Measurements from ENCODE around the gene ACHE. TPM values are rescaled to one million over a fixed set of nuclear protein-coding genes. Genes with fewer than 3 reads are reported as not detected.

Gene ACHE
- polyA plus RNA-seq, 1 of the 3 experiments (the other 2 are of a cell fraction): 1.8 TPM

GRCh38 chr7:100908512-100908911, 12.8 kb upstream of the ACHE start:
- H3K9me2 ChIP-seq: no peaks in the 10 kb centered on the region
- CTCF ChIA-PET: interaction anchor here (1.0 to 1.6 kb wide), 2 partner anchors 10 to 14 kb away, joined by 3 to 4 read pairs; no protein-coding TSS in a partner anchor
- no peaks in the 10 kb centered on the region for H3K79me2 ChIP-seq (ENCODE audit: insufficient read depth)
- no peak overlapping the region for H3K4me3 ChIP-seq (ENCODE audit: low read depth in 2 of 2, low read length in 1 of 2)
- POLR2A ChIA-PET: no interaction called here
- no peaks in the 10 kb centered on the region for H3F3A ChIP-seq (replicated peaks; ENCODE audit: insufficient read depth)
- no peak for TF ChIP-seq CTCF (IDR thresholded peaks at IDR 0.05)
- TF ChIP-seq GATA2 (CRISPR knock-in tag; IDR thresholded peaks at IDR 0.05): no peak
- no peak for TF ChIP-seq REST (IDR thresholded peaks at IDR 0.05; ENCODE audit: low read depth, low read length)
- TF ChIP-seq USF1 (IDR thresholded peaks at IDR 0.05; ENCODE audit: borderline replicate concordance, low read depth): no peak
- TF ChIP-seq POLR2AphosphoS5 (IDR thresholded peaks at IDR 0.05; ENCODE audit: low read depth, low read length): no peak
- TF ChIP-seq YY1 (IDR thresholded peaks at IDR 0.05; ENCODE audit: low read depth): no peak
- TF ChIP-seq JUND (IDR thresholded peaks at IDR 0.05): no peak
- no peak for TF ChIP-seq MEF2A (IDR thresholded peaks at IDR 0.05; ENCODE audit: borderline replicate concordance, low read depth)
- no peaks in the 10 kb centered on the region for H4K20me1 ChIP-seq (ENCODE audit: insufficient read depth)
- no peak overlapping the region for H3K4me2 ChIP-seq
- H2AFZ ChIP-seq (ENCODE audit: low read depth): no peak overlapping the region
- H3K4me1 ChIP-seq (ENCODE audit: control insufficient read depth in 1 of 2, insufficient read depth in 2 of 2, low read depth in 1 of 2, low read length in 1 of 2): no peaks in the 10 kb centered on the region
- no peaks in the 10 kb centered on the region for H3K36me3 ChIP-seq (replicated peaks in 1 of 2; ENCODE audit: control insufficient read depth in 1 of 2, insufficient read depth in 2 of 2, low read length in 1 of 2)
- no peak overlapping the region for H3K9ac ChIP-seq
- DNase-seq: no peak
- no peaks in the 10 kb centered on the region for H3K9me3 ChIP-seq
- peaks cover 40% of the 10 kb centered on the region for H3K27me3 ChIP-seq (ENCODE audit: insufficient read depth)
- WGBS (ENCODE audit: low lambda C conversion rate): 52% methylated on average over 5 of the region's 5 CpGs
- H3K27ac ChIP-seq (ENCODE audit: low read depth in 2 of 2, low read length in 1 of 2): no peak overlapping the region

- H4K20me1 ChIP-seq (ENCODE audit: insufficient read depth): no peaks in the 10 kb centered on the region
- H3K9me3 ChIP-seq: no peaks in the 10 kb centered on the region
- no peak overlapping the region for H3K27ac ChIP-seq (ENCODE audit: low read depth in 2 of 2, low read length in 1 of 2)
- H3K27me3 ChIP-seq (ENCODE audit: insufficient read depth): peaks cover 57% of the 10 kb centered on the region
- no peaks in the 10 kb centered on the region for H3F3A ChIP-seq (replicated peaks; ENCODE audit: insufficient read depth)
- no peaks in the 10 kb centered on the region for H3K9me2 ChIP-seq
- ChIA-PET CTCF (interaction anchor here (0.6 to 10.3 kb wide), 5 partner anchors 8 to 923 kb away, joined by 3 to 122 read pairs (median 5); partner anchors contain the start of gene ACHE), POLR2A (interaction anchor here (0.9 kb wide), 1 partner anchor 169 kb away, joined by 3 read pairs; no protein-coding TSS in a partner anchor)
- no peak overlapping the region for H3K4me2 ChIP-seq
- no peak overlapping the region for H3K4me3 ChIP-seq (ENCODE audit: low read depth in 2 of 2, low read length in 1 of 2)
- no peak overlapping the region for H3K9ac ChIP-seq
- 35% methylated on average over 7 of the region's 7 CpGs for WGBS (ENCODE audit: low lambda C conversion rate)
- H2AFZ ChIP-seq (ENCODE audit: low read depth): no peak overlapping the region
- H3K79me2 ChIP-seq (ENCODE audit: insufficient read depth): no peaks in the 10 kb centered on the region
- no peaks in the 10 kb centered on the region for H3K36me3 ChIP-seq (replicated peaks in 1 of 2; ENCODE audit: control insufficient read depth in 1 of 2, insufficient read depth in 2 of 2, low read length in 1 of 2)
- no peak for DNase-seq
- H3K4me1 ChIP-seq (ENCODE audit: control insufficient read depth in 1 of 2, insufficient read depth in 2 of 2, low read depth in 1 of 2, low read length in 1 of 2): no peaks in the 10 kb centered on the region; a peak in 1 of 4 replicates
- no peak for TF ChIP-seq NRF1 (IDR thresholded peaks at IDR 0.05; ENCODE audit: low read depth, low read length)
- no peak for TF ChIP-seq EP300 (IDR thresholded peaks at IDR 0.05; ENCODE audit: borderline replicate concordance in 1 of 2, low read depth in 1 of 2, low read length in 1 of 2)
- no peak for TF ChIP-seq SMC3 (IDR thresholded peaks at IDR 0.05; ENCODE audit: low read depth, low read length)
- TF ChIP-seq USF1 (IDR thresholded peaks at IDR 0.05; ENCODE audit: borderline replicate concordance, low read depth): no peak
- no peak for TF ChIP-seq GABPA (IDR thresholded peaks at IDR 0.05; ENCODE audit: low read depth)
- TF ChIP-seq CTCF (IDR thresholded peaks at IDR 0.05): no peak
- no peak for TF ChIP-seq TCF12 (IDR thresholded peaks at IDR 0.05)
- TF ChIP-seq RFX5 (IDR thresholded peaks at IDR 0.05; ENCODE audit: low read length): no peak
- TF ChIP-seq, protein P1, sequence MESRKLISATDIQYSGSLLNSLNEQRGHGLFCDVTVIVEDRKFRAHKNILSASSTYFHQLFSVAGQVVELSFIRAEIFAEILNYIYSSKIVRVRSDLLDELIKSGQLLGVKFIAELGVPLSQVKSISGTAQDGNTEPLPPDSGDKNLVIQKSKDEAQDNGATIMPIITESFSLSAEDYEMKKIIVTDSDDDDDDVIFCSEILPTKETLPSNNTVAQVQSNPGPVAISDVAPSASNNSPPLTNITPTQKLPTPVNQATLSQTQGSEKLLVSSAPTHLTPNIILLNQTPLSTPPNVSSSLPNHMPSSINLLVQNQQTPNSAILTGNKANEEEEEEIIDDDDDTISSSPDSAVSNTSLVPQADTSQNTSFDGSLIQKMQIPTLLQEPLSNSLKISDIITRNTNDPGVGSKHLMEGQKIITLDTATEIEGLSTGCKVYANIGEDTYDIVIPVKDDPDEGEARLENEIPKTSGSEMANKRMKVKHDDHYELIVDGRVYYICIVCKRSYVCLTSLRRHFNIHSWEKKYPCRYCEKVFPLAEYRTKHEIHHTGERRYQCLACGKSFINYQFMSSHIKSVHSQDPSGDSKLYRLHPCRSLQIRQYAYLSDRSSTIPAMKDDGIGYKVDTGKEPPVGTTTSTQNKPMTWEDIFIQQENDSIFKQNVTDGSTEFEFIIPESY (IDR thresholded peaks at IDR 0.05; ENCODE audit: borderline replicate concordance, low read depth): no peak
These were observed 7.0 kb upstream of the ACHE start for GRCh38 chr7:100902638-100903037.

All from SK-N-SH (cell line).